22Rv1 (cell line): Measurements from ENCODE around the gene YTHDF1.

Experiments used
- H3K27ac ChIP-seq: fragments of 450-650 bp; 2 replicates; pipeline ENCODE4 v1.5.1; 2017
- ZFX ChIP-seq: fragments of 450-650 bp; IDR thresholded peaks from 2 replicates; pipeline ENCODE4 v1.6.1; 2017; ENCODE audit warnings: antibody characterized with exemption, borderline replicate concordance
- TF ChIP-seq, protein P1 (sequence below): fragments of 450-650 bp; IDR thresholded peaks from 2 replicates; pipeline ENCODE4 v1.5.1; 2017; ENCODE audit warnings: mild to moderate bottlenecking

The YTHDF1 gene

DNA sequence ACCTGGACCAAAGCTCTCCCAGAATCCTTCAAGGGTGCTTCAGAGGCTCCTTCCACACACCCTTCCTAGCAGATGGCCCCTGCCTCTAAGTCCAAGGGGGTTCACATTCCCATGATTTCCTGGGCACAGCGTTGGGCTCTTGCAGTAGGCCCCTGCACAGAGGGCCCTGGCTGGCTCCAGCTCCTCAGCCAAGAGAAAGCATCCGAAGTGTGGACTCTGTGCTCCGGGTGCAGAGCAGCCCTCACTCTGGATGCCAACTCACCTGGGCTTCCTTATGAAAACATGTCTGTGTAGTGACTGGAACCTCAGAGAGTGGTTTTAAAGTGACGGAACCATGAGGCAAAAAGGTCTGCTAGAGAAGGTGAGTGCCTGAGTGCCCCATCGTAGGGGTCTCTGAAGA is 11.6 kb downstream of the YTHDF1 start:
- TF ChIP-seq, protein P1, sequence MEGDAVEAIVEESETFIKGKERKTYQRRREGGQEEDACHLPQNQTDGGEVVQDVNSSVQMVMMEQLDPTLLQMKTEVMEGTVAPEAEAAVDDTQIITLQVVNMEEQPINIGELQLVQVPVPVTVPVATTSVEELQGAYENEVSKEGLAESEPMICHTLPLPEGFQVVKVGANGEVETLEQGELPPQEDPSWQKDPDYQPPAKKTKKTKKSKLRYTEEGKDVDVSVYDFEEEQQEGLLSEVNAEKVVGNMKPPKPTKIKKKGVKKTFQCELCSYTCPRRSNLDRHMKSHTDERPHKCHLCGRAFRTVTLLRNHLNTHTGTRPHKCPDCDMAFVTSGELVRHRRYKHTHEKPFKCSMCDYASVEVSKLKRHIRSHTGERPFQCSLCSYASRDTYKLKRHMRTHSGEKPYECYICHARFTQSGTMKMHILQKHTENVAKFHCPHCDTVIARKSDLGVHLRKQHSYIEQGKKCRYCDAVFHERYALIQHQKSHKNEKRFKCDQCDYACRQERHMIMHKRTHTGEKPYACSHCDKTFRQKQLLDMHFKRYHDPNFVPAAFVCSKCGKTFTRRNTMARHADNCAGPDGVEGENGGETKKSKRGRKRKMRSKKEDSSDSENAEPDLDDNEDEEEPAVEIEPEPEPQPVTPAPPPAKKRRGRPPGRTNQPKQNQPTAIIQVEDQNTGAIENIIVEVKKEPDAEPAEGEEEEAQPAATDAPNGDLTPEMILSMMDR, result no peak
- TF ChIP-seq ZFX, result no peak
- no peak overlapping the region for H3K27ac ChIP-seq

DNA sequence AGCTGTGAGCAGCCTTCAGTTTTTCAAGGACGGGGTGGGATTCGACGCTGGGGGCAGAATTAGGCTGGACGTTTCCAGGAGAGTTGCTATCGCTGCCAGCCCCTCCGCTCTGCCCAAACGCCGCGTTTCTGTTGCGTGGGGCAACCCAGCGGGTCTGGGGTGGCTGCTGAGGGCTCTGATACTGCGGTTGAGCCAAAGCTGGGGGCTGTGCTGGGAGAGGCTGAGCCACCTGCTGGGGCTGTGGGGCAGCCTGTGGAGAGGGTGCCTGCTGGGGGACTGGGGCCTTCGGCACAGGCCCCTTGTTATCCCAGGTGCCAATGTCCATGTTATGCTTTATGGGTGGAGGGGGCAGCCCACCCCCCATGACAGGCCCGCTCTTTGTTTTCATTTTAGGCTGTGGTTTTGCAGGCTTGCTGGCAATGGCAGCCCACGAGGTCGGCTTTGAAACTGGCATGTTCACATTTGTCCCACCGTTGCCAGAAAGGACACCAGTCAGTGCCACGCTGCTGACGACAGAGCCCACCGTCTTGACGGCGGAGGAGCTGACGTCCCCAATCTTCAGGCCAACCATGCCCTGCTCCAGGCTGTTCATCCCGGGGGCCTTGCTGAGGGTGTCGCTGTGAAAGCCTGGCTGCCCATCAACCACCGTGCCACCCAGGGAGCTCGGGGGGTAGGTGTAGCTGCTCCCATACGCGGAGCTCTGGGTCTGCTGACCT is 13.0 kb downstream of the YTHDF1 start:
- H3K27ac ChIP-seq, result no peak overlapping the region
- TF ChIP-seq, protein P1, result no peak
- TF ChIP-seq ZFX, result no peak

DNA sequence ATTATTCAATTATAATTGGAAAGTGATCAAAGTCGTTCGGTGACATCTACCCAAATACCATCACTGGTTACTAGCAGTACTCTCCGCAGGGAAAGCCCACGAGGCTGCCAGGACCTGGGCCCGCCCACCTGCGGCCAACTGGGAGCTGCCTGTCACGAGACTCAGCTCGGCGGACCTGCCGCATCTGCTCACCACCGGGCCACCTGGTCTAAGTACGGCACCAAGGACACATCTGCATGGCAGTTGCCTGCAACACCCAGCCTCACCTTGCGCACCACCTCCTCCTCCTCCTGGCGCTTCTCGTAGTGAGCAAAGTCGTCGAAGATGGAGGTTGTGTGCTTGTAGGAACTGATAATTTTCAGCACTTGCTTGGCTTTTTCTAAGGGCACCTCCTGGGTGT is 13.9 kb downstream of the YTHDF1 start:
- no peak for TF ChIP-seq ZFX
- TF ChIP-seq, protein P1, result no peak
- no peak overlapping the region for H3K27ac ChIP-seq

DNA sequence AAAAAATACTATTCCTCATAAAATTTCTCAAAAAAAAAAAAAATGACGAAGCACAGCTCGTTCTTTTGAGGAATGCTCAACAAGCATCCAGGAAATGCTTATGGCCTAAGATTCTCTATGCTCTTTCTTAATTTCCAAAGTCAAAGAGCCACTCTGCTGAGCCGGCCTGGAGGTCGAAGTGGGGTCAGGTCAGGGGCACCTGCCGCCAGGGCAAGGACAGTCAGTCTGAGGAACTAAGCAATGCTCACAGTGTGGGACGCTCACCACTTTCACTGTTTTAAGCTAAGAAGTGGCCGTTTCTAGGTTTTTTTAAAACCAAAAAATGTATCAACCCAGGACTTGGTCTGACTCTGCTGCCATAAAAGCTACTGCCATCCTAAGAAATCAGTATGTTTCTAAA is 17.3 kb downstream of the YTHDF1 start:
- H3K27ac ChIP-seq, result no peak overlapping the region
- no peak for TF ChIP-seq ZFX
- TF ChIP-seq, protein P1, result no peak

DNA sequence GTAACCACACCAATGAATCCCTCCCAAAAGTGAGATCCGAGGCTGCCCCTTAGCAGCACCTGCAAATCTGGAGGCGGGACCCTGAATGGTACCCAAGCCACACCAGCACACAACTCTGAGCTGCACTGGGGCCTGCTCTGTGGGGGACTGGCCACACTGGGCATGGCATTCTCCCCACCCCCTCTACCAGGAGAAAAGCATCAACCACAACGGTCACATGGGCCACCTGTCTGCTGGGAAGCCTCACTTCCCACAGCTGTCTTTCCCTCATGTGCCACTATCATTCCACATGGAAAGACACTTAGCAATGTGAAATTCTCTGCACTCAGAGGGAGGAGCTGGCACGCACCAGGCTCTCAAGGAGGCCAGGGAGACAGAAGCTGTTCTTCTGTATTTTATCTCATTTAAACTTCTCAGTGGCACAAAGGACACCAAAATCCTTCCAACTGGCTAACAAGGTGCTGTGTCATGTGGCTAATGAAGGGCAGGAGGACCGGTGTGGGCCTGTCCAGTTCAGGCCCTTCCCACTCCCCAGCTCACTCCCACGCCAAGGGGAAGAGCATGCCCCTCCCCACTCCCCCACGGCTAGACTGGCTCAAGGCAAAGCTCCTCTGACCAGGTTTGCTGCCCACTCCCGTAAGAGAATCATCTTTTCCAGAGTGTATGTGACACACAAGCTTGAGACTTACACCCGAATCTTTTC is 19.0 kb downstream of the YTHDF1 start:
- TF ChIP-seq ZFX, result no peak
- TF ChIP-seq, protein P1, result no peak
- H3K27ac ChIP-seq, result no peak overlapping the region

GRCh38 chr20:63194797-63195173 is 21.1 kb downstream of the YTHDF1 start:
- no peak overlapping the region for H3K27ac ChIP-seq
- TF ChIP-seq ZFX, result no peak
- TF ChIP-seq, protein P1, result no peak

DNA sequence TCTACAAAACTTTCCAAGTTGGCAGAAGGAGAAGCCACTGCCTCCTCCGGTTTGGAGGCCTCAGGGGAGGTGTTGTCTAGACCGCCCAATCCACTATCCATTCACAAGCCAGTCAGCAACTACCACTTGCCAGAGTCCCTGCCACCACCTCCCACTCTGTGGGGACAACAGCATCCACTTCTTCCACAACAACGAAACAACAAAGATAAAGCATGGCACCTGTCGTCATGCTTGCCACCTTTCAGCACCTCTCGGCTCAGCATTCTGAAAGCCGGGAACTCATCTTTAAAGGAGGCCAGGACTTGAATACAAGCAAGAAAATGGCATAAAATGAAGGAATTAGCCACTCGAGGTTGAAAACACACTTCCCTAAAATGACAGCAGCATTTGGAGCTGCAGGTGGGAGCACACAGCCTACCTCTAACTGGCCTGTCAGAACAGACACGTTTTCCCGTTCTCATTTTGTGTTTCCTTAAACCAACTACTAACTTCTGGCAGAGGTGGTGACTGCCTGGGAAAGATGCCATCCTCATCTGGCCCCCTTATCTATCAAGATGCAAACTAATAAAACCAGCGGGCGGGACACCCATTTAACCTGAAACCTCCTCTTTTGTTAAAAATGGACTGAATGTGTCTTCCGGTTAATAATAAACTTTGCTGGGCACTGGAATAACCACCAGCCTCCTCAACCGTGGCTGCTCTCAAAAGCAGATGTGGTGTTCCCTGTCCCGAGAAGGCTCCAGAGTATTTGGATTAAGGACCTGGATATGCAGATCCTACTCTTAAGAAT is 21.7 kb downstream of the YTHDF1 start:
- no peak overlapping the region for H3K27ac ChIP-seq
- no peak for TF ChIP-seq ZFX
- TF ChIP-seq, protein P1, result no peak
